CD4-positive, alpha-beta T cell (primary cell): Measurements from ENCODE around the gene MPP3. TPM values are rescaled to one million over a fixed set of nuclear protein-coding genes. Genes with fewer than 3 reads are reported as not detected.

Experiments
- ATAC-seq: fragments of 200-7000 bp; cut with Tn5 transposase; one replicate; pipeline ENCODE4 v1.10.0; 2022; ENCODE audit warnings: mild to moderate bottlenecking; ENCODE audit not compliant: poor library complexity
- CTCF ChIA-PET: fragments of 350-600 bp; sonication (Branson Sonifier 250); formaldehyde crosslinking; loops from one replicate; lab custom pipeline; 2021; ENCODE audit warnings: antibody characterized with exemption, inconsistent platforms; lab: Charles Lee
- POLR2A ChIA-PET: fragments of 350-600 bp; sonication (Branson Sonifier 250); formaldehyde crosslinking; loops from one replicate; lab custom pipeline; 2021; ENCODE audit warnings: antibody characterized with exemption, inconsistent platforms; lab: Charles Lee
- DNase-seq, 14 experiments: peaks; one replicate each; pipeline ENCODE4 v3.0.0-alpha.2; 2013 to 2020; ENCODE audit warnings: mixed read lengths in 2 of 14
- H3K27ac ChIP-seq, 2 donors: one replicate each; pipeline versions ENCODE4 v1.5.1 to v1.7.0; 2013; ENCODE audit warnings: low read length in 2 of 2, low read depth in 1 of 2, mild to moderate bottlenecking in 1 of 2
- H3K27me3 ChIP-seq, 2 experiments: 1 replicate in 1 of 2; 2 replicates in 1 of 2; pipeline versions ENCODE4 v1.6.1 to v1.7.0; 2013; ENCODE audit warnings: low read length in 2 of 2, control low read depth in 1 of 2, mild to moderate bottlenecking in 1 of 2, moderate library complexity in 1 of 2; ENCODE audit not compliant: insufficient read depth in 2 of 2, control insufficient read depth in 1 of 2
- H3K36me3 ChIP-seq: one replicate; pipeline ENCODE4 v1.6.1; 2013; ENCODE audit warnings: low read length, control low read depth; ENCODE audit not compliant: insufficient read depth
- H3K4me1 ChIP-seq: one replicate; pipeline ENCODE4 v1.6.1; 2013; ENCODE audit warnings: low read length, control low read depth; ENCODE audit not compliant: insufficient read depth
- H3K4me3 ChIP-seq: one replicate; pipeline ENCODE4 v1.5.1; 2013; ENCODE audit warnings: mild to moderate bottlenecking, low read length, moderate library complexity
- H3K9me3 ChIP-seq, 2 experiments: 1 replicate in 1 of 2; 2 replicates in 1 of 2; pipeline versions ENCODE4 v1.6.1 to v1.7.0; 2013; ENCODE audit warnings: low read length in 2 of 2, mild to moderate bottlenecking in 2 of 2, control low read depth in 1 of 2, moderate library complexity in 1 of 2; ENCODE audit not compliant: control insufficient read depth in 1 of 2, insufficient read depth in 1 of 2
- H3K27ac Mint-ChIP-seq: one replicate; pipeline ENCODE4 v1.8.0; 2020; ENCODE audit warnings: mixed read lengths
- H3K27me3 Mint-ChIP-seq: one replicate; pipeline ENCODE4 v1.8.0; 2021; ENCODE audit warnings: mixed read lengths
- H3K36me3 Mint-ChIP-seq: one replicate; pipeline ENCODE4 v1.8.0; 2021; ENCODE audit warnings: low read depth, mixed read lengths
- H3K4me1 Mint-ChIP-seq: one replicate; pipeline ENCODE4 v1.8.0; 2021; ENCODE audit warnings: low read depth, mixed read lengths
- H3K4me3 Mint-ChIP-seq: one replicate; pipeline ENCODE4 v1.8.0; 2020; ENCODE audit warnings: mild to moderate bottlenecking, mixed read lengths
- H3K9me3 Mint-ChIP-seq: one replicate; pipeline ENCODE4 v1.8.0; 2020; ENCODE audit warnings: mixed read lengths
- CTCF ChIP-seq: fragments of 200-600 bp; IDR thresholded peaks from one replicate; pipeline ENCODE4 v1.8.0; 2022; ENCODE audit warnings: antibody characterized with exemption, mild to moderate bottlenecking
- intact Hi-C, 2 experiments: fragments of 100-400 bp; cut with DNase I in 1 of 2; cut with micrococcal nuclease in 1 of 2; formaldehyde crosslinking; loops; one replicate each; pipeline versions ENCODE4 v1.15.1 to v1.9.0; 2023 to 2025; cut with DNase I, micrococcal nuclease
- total RNA-seq, 174 experiments: library from RNA in 2 of 174; stranded (reverse) in 2 of 174; gene quantifications; one replicate each; pipeline ENCODE4 v1.2.3 and lab custom pipeline; 2021 to 2026

MPP3 gene
- total RNA-seq, 2 experiments from 2014 or later: 0.14 TPM; not detected in 1

- Mint-ChIP-seq H3K9me3 (no peaks in the 10 kb centered on the region), H3K4me1 (no peaks in the 10 kb centered on the region), H3K4me3 (no peak overlapping the region), H3K27ac (no peak overlapping the region), H3K27me3 (no peaks in the 10 kb centered on the region), H3K36me3 (no peaks in the 10 kb centered on the region)
- Histone ChIP-seq H3K27ac (no peak overlapping the region), H3K36me3 (no peaks in the 10 kb centered on the region), H3K4me1 (no peaks in the 10 kb centered on the region), H3K27me3 (no peaks in the 10 kb centered on the region), H3K9me3 (no peaks in the 10 kb centered on the region), H3K4me3 (no peak overlapping the region)
- CTCF ChIA-PET: interaction anchor here (1.5 kb wide), 1 partner anchor 28 kb away, joined by 5 read pairs; no protein-coding TSS in a partner anchor
- TF ChIP-seq CTCF: no peak
- DNase-seq: no peak
- intact Hi-C loops: no loop called here
- POLR2A ChIA-PET: no interaction called here
- ATAC-seq: no peak
Measured at GRCh38 chr17:43817826-43818225, 15.1 kb downstream of the MPP3 start.

GRCh38 chr17:43816336-43817320 lies 16.3 kb downstream of the MPP3 start:
- H3K27me3 ChIP-seq: no peaks in the 10 kb centered on the region
- Mint-ChIP-seq H3K4me1 (no peaks in the 10 kb centered on the region), H3K9me3 (no peaks in the 10 kb centered on the region), H3K4me3 (no peak overlapping the region), H3K27me3 (no peaks in the 10 kb centered on the region), H3K27ac (no peak overlapping the region), H3K36me3 (no peaks in the 10 kb centered on the region)
- no peak overlapping the region for H3K27ac ChIP-seq
- no peaks in the 10 kb centered on the region for H3K4me1 ChIP-seq
- TF ChIP-seq CTCF: no peak
- DNase-seq (no peak), ATAC-seq (no peak)
- POLR2A ChIA-PET: interaction anchor here (0.6 kb wide), 1 partner anchor 48 kb away, joined by 3 read pairs; no protein-coding TSS in a partner anchor
- intact Hi-C loops: no loop called here
- CTCF ChIA-PET: no interaction called here
- no peaks in the 10 kb centered on the region for H3K9me3 ChIP-seq
- H3K4me3 ChIP-seq: no peak overlapping the region
- no peaks in the 10 kb centered on the region for H3K36me3 ChIP-seq

GRCh38 chr17:43814714-43815113 lies 18.2 kb downstream of the MPP3 start:
- ATAC-seq (no peak), DNase-seq (no peak)
- H3K36me3 ChIP-seq: no peaks in the 10 kb centered on the region
- no peaks in the 10 kb centered on the region for H3K9me3 ChIP-seq
- POLR2A ChIA-PET: no interaction called here
- Mint-ChIP-seq H3K36me3 (no peaks in the 10 kb centered on the region), H3K9me3 (no peaks in the 10 kb centered on the region), H3K27ac (no peak overlapping the region), H3K27me3 (no peaks in the 10 kb centered on the region), H3K4me1 (no peaks in the 10 kb centered on the region), H3K4me3 (no peak overlapping the region)
- no peak overlapping the region for H3K27ac ChIP-seq
- H3K27me3 ChIP-seq: no peaks in the 10 kb centered on the region
- CTCF ChIA-PET: no interaction called here
- H3K4me1 ChIP-seq: no peaks in the 10 kb centered on the region
- no peak for TF ChIP-seq CTCF
- intact Hi-C loops: no loop called here
- no peak overlapping the region for H3K4me3 ChIP-seq
